Calu3 (cell line): Measurements from ENCODE around the gene GCN1. TPM values are rescaled to one million over a fixed set of nuclear protein-coding genes. Genes with fewer than 3 reads are reported as not detected.
"Not testable (repeated sequence)": the region's sequence is repeated elsewhere in the genome, so short reads cannot be mapped to it uniquely, and the experiment has no call there.

Experiments used
- BruUV-seq: library from RNA; stranded (reverse); fragments of 400-500 nt; replicated peaks from 2 replicates; lab custom pipeline; 2021; lab: Mats Ljungman, UMichigan
- CTCF ChIA-PET: fragments of 300-600 bp; sonication (Branson Sonifier 250); formaldehyde crosslinking; loops from one replicate; lab custom pipeline; 2022; ENCODE audit warnings: antibody characterized with exemption; lab: Charles Lee
- DNase-seq: peaks from one replicate; pipeline ENCODE4 v3.0.0; 2022
- H3K27ac Mint-ChIP-seq: one replicate; pipeline ENCODE4 v1.8.0; 2022; ENCODE audit warnings: mixed read lengths; ENCODE audit not compliant: unreplicated experiment
- H3K27me3 Mint-ChIP-seq: one replicate; pipeline ENCODE4 v1.8.0; 2022; ENCODE audit warnings: mixed read lengths; ENCODE audit not compliant: unreplicated experiment
- H3K36me3 Mint-ChIP-seq: one replicate; pipeline ENCODE4 v1.8.0; 2022; ENCODE audit warnings: mild to moderate bottlenecking, moderate library complexity, mixed read lengths; ENCODE audit not compliant: insufficient read depth, unreplicated experiment
- H3K4me1 Mint-ChIP-seq: one replicate; pipeline ENCODE4 v1.8.0; 2022; ENCODE audit warnings: mild to moderate bottlenecking, low read depth, mixed read lengths; ENCODE audit not compliant: unreplicated experiment
- H3K4me3 Mint-ChIP-seq: one replicate; pipeline ENCODE4 v1.8.0; 2022; ENCODE audit warnings: mild to moderate bottlenecking, low read depth, moderate library complexity, mixed read lengths; ENCODE audit not compliant: unreplicated experiment
- H3K9me3 Mint-ChIP-seq: one replicate; pipeline ENCODE4 v1.8.0; 2022; ENCODE audit warnings: low read depth, mixed read lengths; ENCODE audit not compliant: unreplicated experiment
- intact Hi-C: fragments of 100-400 bp; cut with micrococcal nuclease; formaldehyde crosslinking; loops from one replicate; pipeline ENCODE4 v1.10.0; 2022; ENCODE audit not compliant: unreplicated experiment
- total RNA-seq: library from RNA; stranded (reverse); gene quantifications from 2 replicates; pipeline ENCODE4 v1.2.3, GENCODE V29; 2022
- TF ChIP-seq, protein P1 (sequence below): fragments of 200-600 bp; IDR thresholded peaks from one replicate; pipeline ENCODE4 v1.8.0; 2022; ENCODE audit warnings: antibody characterized with exemption; ENCODE audit not compliant: unreplicated experiment

The GCN1 gene
- total RNA-seq, 1 experiment from 2014 or later: 168 TPM

DNA sequence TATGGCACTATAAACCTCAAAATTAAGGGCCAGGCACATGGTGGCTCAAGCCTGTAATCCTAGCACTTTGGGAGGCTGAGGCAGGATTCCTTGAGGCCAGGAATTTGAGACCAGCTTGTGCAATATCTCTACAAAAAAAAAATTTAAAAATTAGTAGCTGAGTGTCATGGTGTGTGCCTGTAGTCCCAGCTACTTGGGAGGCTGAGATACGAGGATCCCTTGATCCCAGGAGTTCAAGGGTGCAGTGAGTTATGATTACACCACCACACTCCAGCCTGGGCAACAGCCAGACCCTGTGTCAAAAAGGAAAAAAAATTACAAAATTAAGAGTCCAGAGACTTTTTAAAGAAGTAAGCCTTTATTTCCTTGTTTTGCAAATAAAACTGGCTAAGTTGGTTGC, 1.8 kb upstream of the GCN1 start:
- H3K36me3 Mint-ChIP-seq: peaks cover 94% of the 10 kb centered on the region
- no TSS peak for BruUV-seq
- intact Hi-C loops: no loop called here
- H3K4me3 Mint-ChIP-seq: peak overlapping the region; percentile 78
- no peaks in the 10 kb centered on the region for H3K27me3 Mint-ChIP-seq
- TF ChIP-seq, protein P1, sequence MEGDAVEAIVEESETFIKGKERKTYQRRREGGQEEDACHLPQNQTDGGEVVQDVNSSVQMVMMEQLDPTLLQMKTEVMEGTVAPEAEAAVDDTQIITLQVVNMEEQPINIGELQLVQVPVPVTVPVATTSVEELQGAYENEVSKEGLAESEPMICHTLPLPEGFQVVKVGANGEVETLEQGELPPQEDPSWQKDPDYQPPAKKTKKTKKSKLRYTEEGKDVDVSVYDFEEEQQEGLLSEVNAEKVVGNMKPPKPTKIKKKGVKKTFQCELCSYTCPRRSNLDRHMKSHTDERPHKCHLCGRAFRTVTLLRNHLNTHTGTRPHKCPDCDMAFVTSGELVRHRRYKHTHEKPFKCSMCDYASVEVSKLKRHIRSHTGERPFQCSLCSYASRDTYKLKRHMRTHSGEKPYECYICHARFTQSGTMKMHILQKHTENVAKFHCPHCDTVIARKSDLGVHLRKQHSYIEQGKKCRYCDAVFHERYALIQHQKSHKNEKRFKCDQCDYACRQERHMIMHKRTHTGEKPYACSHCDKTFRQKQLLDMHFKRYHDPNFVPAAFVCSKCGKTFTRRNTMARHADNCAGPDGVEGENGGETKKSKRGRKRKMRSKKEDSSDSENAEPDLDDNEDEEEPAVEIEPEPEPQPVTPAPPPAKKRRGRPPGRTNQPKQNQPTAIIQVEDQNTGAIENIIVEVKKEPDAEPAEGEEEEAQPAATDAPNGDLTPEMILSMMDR: no peak
- H3K9me3 Mint-ChIP-seq: no peaks in the 10 kb centered on the region
- CTCF ChIA-PET: interaction anchor here (0.5 to 1.3 kb wide), 2 partner anchors 12 to 32 kb away, joined by 3 to 6 read pairs; no protein-coding TSS in a partner anchor
- H3K27ac Mint-ChIP-seq: no peak overlapping the region
- no peak for DNase-seq
- H3K4me1 Mint-ChIP-seq: peaks cover 31% of the 10 kb centered on the region

DNA sequence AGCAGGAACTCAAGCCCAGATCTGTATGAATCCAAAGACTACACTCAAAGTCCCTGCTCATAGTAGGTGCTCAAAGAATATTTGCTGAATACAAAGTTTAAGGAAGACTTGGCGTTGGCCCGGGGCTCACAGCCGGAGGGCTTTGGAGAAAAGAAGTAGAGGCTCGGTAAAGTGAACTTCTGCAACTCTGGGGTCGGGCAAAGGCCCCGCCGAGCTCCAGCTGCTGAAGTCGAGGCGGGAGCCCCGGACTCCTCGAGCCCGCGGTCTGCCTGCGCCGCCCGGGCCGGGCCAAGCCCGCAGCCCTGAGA, 335 bp downstream of the GCN1 start:
- H3K27ac Mint-ChIP-seq: peak overlapping the region; percentile 94
- H3K4me1 Mint-ChIP-seq: peaks cover 26% of the 10 kb centered on the region
- no peak for DNase-seq
- no peaks in the 10 kb centered on the region for H3K9me3 Mint-ChIP-seq
- TF ChIP-seq, protein P1: no peak
- no TSS peak for BruUV-seq
- CTCF ChIA-PET: no interaction called here
- peaks cover 86% of the 10 kb centered on the region for H3K36me3 Mint-ChIP-seq
- peak overlapping the region; percentile 78 for H3K4me3 Mint-ChIP-seq
- intact Hi-C loops: no loop called here
- H3K27me3 Mint-ChIP-seq: no peaks in the 10 kb centered on the region

DNA sequence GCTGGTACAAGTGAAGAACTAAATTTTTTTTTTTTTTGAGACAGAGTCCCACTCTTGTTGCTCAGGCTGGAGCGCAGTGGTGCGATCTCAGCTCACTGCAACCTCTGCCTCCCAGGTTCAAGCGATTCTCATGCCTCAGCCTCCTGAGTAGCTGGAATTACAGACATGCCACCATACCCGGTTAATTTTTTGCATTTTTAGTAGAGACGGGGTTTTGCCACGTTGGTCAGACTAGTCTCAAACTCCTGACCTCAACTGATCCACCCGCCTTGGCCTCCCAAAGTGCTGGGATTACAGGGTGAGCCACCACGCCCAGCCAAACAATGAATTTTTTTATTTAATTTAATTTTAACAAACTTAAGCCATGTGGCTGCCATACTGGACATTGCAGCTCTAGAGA, 1.2 kb downstream of the GCN1 start:
- DNase-seq, H3K9me3 Mint-ChIP-seq, H3K27me3 Mint-ChIP-seq, H3K27ac Mint-ChIP-seq, BruUV-seq, intact Hi-C loops: not testable (repeated sequence)
- Mint-ChIP-seq H3K4me3 (peak overlapping the region; percentile 78), H3K36me3 (peaks cover 86% of the 10 kb centered on the region), H3K4me1 (peaks cover 20% of the 10 kb centered on the region)
- CTCF ChIA-PET: interaction anchor here (1.4 kb wide), 1 partner anchor 32 kb away, joined by 3 read pairs; no protein-coding TSS in a partner anchor

DNA sequence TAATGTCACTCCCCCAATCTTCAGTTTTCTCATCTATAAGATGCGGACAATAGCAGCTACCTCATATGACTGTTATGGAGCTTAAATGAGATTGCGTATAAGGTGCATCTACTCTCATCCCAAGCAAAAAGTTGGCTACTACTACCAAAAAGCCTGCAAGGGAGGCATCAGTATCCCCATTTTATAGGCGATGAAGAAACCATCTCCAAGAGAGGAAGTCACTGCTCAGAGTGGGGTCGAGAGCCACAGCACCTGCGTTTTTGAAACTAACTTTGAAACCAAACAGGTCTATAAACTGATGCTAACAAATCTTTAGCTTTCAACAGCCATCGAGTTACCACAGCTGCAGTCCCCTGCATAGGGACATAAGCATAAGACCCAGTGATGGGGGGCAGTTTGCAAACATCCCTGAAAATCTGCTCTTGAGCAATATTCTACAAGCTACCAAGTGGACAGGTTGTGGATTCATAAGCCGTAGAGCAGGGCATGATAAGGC, 3.5 kb downstream of the GCN1 start:
- intact Hi-C loops: no loop called here
- Mint-ChIP-seq H3K36me3 (peaks cover 83% of the 10 kb centered on the region), H3K27ac (no peak overlapping the region), H3K4me3 (no peak overlapping the region), H3K9me3 (no peaks in the 10 kb centered on the region), H3K27me3 (no peaks in the 10 kb centered on the region), H3K4me1 (peaks cover 9% of the 10 kb centered on the region)
- DNase-seq: no peak
- no TSS peak for BruUV-seq
- CTCF ChIA-PET: no interaction called here
- TF ChIP-seq, protein P1: no peak

DNA sequence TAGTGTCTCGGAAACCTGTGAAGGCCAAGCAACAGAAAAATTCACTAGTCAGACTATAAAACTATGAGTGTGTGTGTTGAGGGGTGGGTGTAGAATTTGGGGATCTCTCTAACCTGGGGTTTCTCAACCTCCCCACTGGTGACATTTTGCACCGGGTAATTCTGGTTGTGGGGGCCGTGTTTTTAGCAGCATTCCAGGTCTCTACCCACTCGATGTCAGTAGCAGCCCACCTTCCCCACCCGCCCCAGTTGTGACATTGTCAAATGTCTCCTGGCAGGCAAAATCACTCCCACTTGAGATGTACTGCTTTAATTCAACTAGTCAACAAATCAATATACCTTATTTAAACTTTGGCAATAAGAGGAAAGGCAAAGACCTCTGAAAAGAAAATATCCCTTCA, 4.1 kb downstream of the GCN1 start:
- no peak for DNase-seq
- intact Hi-C loops: no loop called here
- CTCF ChIA-PET: no interaction called here
- H3K27me3 Mint-ChIP-seq: no peaks in the 10 kb centered on the region
- H3K9me3 Mint-ChIP-seq: no peaks in the 10 kb centered on the region
- peaks cover 80% of the 10 kb centered on the region for H3K36me3 Mint-ChIP-seq
- BruUV-seq: no TSS peak
- TF ChIP-seq, protein P1: no peak
- H3K4me1 Mint-ChIP-seq: peaks cover 9% of the 10 kb centered on the region
- no peak overlapping the region for H3K4me3 Mint-ChIP-seq
- H3K27ac Mint-ChIP-seq: no peak overlapping the region
